GM10266 (cell line): ENCODE measurements around the gene RSBN1L.

ENCODE experiments used
- DNase-seq: peaks from one replicate; pipeline ENCODE4 v3.0.0; 2012; ENCODE audit errors: extremely low spot score
- CTCF ChIP-seq: IDR thresholded peaks from 2 replicates; pipeline ENCODE4 v1.5.1; 2012; ENCODE audit warnings: mild to moderate bottlenecking, low read depth; ENCODE audit not compliant: control insufficient read depth, insufficient read depth; ENCODE audit errors: missing control alignments

The RSBN1L gene

GRCh38 chr7:77831481-77831880 lies 135.2 kb downstream of the RSBN1L start:
- no peak for DNase-seq
- TF ChIP-seq CTCF: no peak

- DNase-seq: no peak
- TF ChIP-seq CTCF: no peak
Observed at GRCh38 chr7:77831953-77832352, 135.7 kb downstream of the RSBN1L start.
